Kidney (tissue), 14 donors: Measurements from ENCODE around the gene PLK2. TPM values are rescaled to one million over a fixed set of nuclear protein-coding genes. Genes with fewer than 3 reads are reported as not detected.

Source experiments
- DNase-seq, 5 donors: peaks; one replicate each; pipeline ENCODE4 v3.0.0-alpha.2; 2013 to 2020
- FAIRE-seq: peaks from 2 replicates; lab custom pipeline; 2012; peaks lifted over from hg19 to GRCh38; lab: Jason Lieb, UNC
- H3K27ac ChIP-seq, 2 donors: one replicate each; pipeline ENCODE4 v1.7.0; 2013; ENCODE audit warnings: low read depth in 2 of 2, low read length in 2 of 2, inconsistent platforms in 1 of 2
- H3K27me3 ChIP-seq: one replicate; pipeline ENCODE4 v1.7.1; 2013; ENCODE audit warnings: low read length, inconsistent platforms; ENCODE audit not compliant: control insufficient read depth, insufficient read depth
- H3K36me3 ChIP-seq, 3 donors: one replicate each; pipeline versions ENCODE4 v1.7.0 to v1.7.1; 2013; ENCODE audit warnings: low read length in 3 of 3, control low read depth in 1 of 3, inconsistent platforms in 1 of 3; ENCODE audit not compliant: insufficient read depth in 3 of 3, control insufficient read depth in 2 of 3
- H3K4me1 ChIP-seq, 3 donors: one replicate each; pipeline versions ENCODE4 v1.7.0 to v1.7.1; 2013; ENCODE audit warnings: low read length in 3 of 3, inconsistent platforms in 1 of 3, low read depth in 1 of 3; ENCODE audit not compliant: control insufficient read depth in 2 of 3, insufficient read depth in 2 of 3
- H3K4me3 ChIP-seq, 3 donors: one replicate each; pipeline versions ENCODE4 v1.7.0 to v1.8.1; 2013; ENCODE audit warnings: low read length in 3 of 3, control low read depth in 1 of 3, inconsistent platforms in 1 of 3
- H3K9ac ChIP-seq, 3 donors: one replicate each; pipeline versions ENCODE4 v1.7.0 to v1.7.1; 2013; ENCODE audit warnings: low read length in 3 of 3, control low read depth in 1 of 3, inconsistent platforms in 1 of 3
- H3K9me3 ChIP-seq, 3 donors: one replicate each; pipeline versions ENCODE4 v1.7.0 to v1.7.1; 2013; ENCODE audit warnings: low read length in 3 of 3, control low read depth in 1 of 3, inconsistent platforms in 1 of 3; ENCODE audit not compliant: control insufficient read depth in 2 of 3, insufficient read depth in 1 of 3
- CTCF ChIP-seq: IDR thresholded peaks from 3 replicates; pipeline ENCODE4 v1.5.1; 2012; ENCODE audit warnings: mild to moderate bottlenecking, moderate library complexity, borderline replicate concordance; ENCODE audit not compliant: insufficient read depth; ENCODE audit errors: extremely low read depth
- intact Hi-C: fragments of 100-400 bp; cut with DNase I; formaldehyde crosslinking; loops from one replicate; pipeline ENCODE4 v1.11.1; 2022
- polyA plus RNA-seq: library from polyadenylated mRNA; stranded (reverse); fragments of 350-450 nt; fragmentation: Illumina TruSeq; extraction: RNeasy Lipid Tissue Mini Kit (QIAGEN cat#74804); gene quantifications from one replicate; pipeline ENCODE4 v1.2.3, GENCODE V29; 2014; ENCODE audit warnings: low read depth, low replicate concordance; ENCODE audit not compliant: insufficient read depth
- total RNA-seq: library from RNA; stranded (reverse); fragmentation: NEBNext Ultra II Directional; extraction: Animal tissue kit (Norgen Biotek cat#: 25700); gene quantifications from one replicate; pipeline ENCODE4 v1.2.1, GENCODE V29; 2021
- donor health status: control.
- donor health status: control.
- donor health status: control.
- donor health status: control.
- donor health status: control.
- donor health status: DM: yes; HTN: yes; CAD: no.
- donor health status: Normal renal cell carcinoma (clear cell type).

PLK2 gene
- total and polyA plus RNA-seq, 2 donors from 2014 or later, result 8.4 to 53.1 TPM

- no peak for TF ChIP-seq CTCF
- intact Hi-C loops, result no loop called here
- H3K27ac ChIP-seq, result no peak overlapping the region
These were observed 3.9 kb downstream of the PLK2 start for GRCh38 chr5:58456026-58456425.

GRCh38 chr5:58455480-58455879, 4.4 kb downstream of the PLK2 start:
- H3K9ac ChIP-seq, result peak overlapping the region in 1 of 3 donors; percentile 24
- no peak for FAIRE-seq

More at GRCh38 chr5:58456026-58456425, 3.9 kb downstream of the PLK2 start:
- Histone ChIP-seq H3K9ac (peak overlapping the region in 1 of 3 donors; percentile 0), H3K4me1 (peaks cover 0 to 3% (median 0%) of the 10 kb centered on the region in 3 donors), H3K36me3 (peaks cover 10 to 21% (median 12%) of the 10 kb centered on the region in 3 donors), H3K27me3 (no peaks in the 10 kb centered on the region), H3K9me3 (no peaks in the 10 kb centered on the region), H3K4me3 (peak overlapping the region in 2 of 3 donors; percentile 43 to 67)
- FAIRE-seq (no peak), DNase-seq (no peak)

GRCh38 chr5:58455066-58455465, 4.8 kb downstream of the PLK2 start:
- H3K4me3 ChIP-seq, result peak overlapping the region in 1 of 3 donors; percentile 46
- intact Hi-C loops, result no loop called here
- H3K9ac ChIP-seq, result peak overlapping the region in 1 of 3 donors; percentile 24
- TF ChIP-seq CTCF, result no peak
- no peak overlapping the region for H3K27ac ChIP-seq
- no peaks in the 10 kb centered on the region for H3K9me3 ChIP-seq
- H3K4me1 ChIP-seq, result no peaks in the 10 kb centered on the region
- peaks cover 10 to 21% (median 12%) of the 10 kb centered on the region in 3 donors for H3K36me3 ChIP-seq
- DNase-seq (no peak), FAIRE-seq (no peak)
- H3K27me3 ChIP-seq, result no peaks in the 10 kb centered on the region

More at GRCh38 chr5:58455480-58455879, 4.4 kb downstream of the PLK2 start:
- TF ChIP-seq CTCF, result no peak
- Histone ChIP-seq H3K4me1 (peaks cover 0 to 2% (median 0%) of the 10 kb centered on the region in 3 donors), H3K36me3 (peaks cover 10 to 21% (median 12%) of the 10 kb centered on the region in 3 donors), H3K9me3 (no peaks in the 10 kb centered on the region), H3K4me3 (peak overlapping the region in 1 of 3 donors; percentile 46), H3K27me3 (no peaks in the 10 kb centered on the region), H3K27ac (no peak overlapping the region)
- no peak for DNase-seq
- intact Hi-C loops, result no loop called here

- Histone ChIP-seq H3K9ac (no peak overlapping the region), H3K27ac (no peak overlapping the region), H3K4me1 (no peaks in the 10 kb centered on the region), H3K27me3 (no peaks in the 10 kb centered on the region), H3K36me3 (peaks cover 10 to 21% (median 12%) of the 10 kb centered on the region in 3 donors), H3K9me3 (no peaks in the 10 kb centered on the region), H3K4me3 (peak overlapping the region in 1 of 3 donors; percentile 18)
- FAIRE-seq, result no peak
- intact Hi-C loops, result no loop called here
- TF ChIP-seq CTCF, result no peak
- no peak for DNase-seq
These were observed 5.9 kb downstream of the PLK2 start for GRCh38 chr5:58454025-58454424.
